OCI-LY1 (cell line): ENCODE data around the gene CHAF1A.

ENCODE experiments used
- H2AFZ ChIP-seq: fragments of 200-600 bp; sonication (generic), shearing (Covaris generic); 2 replicates; pipeline ENCODE4 v1.6.0; 2014; ENCODE audit warnings: antibody characterized with exemption, mild to moderate bottlenecking, low read length
- H3F3A ChIP-seq: fragments of 200-600 bp; sonication (generic), shearing (Covaris generic); 2 replicates; pipeline ENCODE4 v1.6.0; 2014; ENCODE audit warnings: mild to moderate bottlenecking, antibody characterized with exemption, low read length, moderate library complexity; ENCODE audit not compliant: insufficient read depth
- H3K27ac ChIP-seq: fragments of 200-600 bp; sonication (generic); 2 replicates; pipeline ENCODE4 v1.5.1; 2014; ENCODE audit warnings: low read length, mixed run types, mild to moderate bottlenecking, low read depth; ENCODE audit not compliant: poor library complexity, severe bottlenecking
- H3K27me3 ChIP-seq: fragments of 200-600 bp; sonication (generic); 2 replicates; pipeline ENCODE4 v1.6.0; 2014; ENCODE audit warnings: antibody characterized with exemption, mild to moderate bottlenecking, low read length, moderate library complexity; ENCODE audit not compliant: insufficient read depth
- H3K36me3 ChIP-seq: fragments of 200-600 bp; sonication (generic); 2 replicates; pipeline ENCODE4 v1.6.1; 2014; ENCODE audit warnings: mild to moderate bottlenecking, antibody characterized with exemption, low read length, moderate library complexity, mixed read lengths; ENCODE audit not compliant: insufficient read depth
- H3K4me1 ChIP-seq: fragments of 200-600 bp; sonication (generic); 2 replicates; pipeline ENCODE4 v1.5.1; 2014; ENCODE audit warnings: mild to moderate bottlenecking, low read length, moderate library complexity; ENCODE audit not compliant: insufficient read depth, severe bottlenecking
- H3K4me2 ChIP-seq: fragments of 200-600 bp; sonication (generic), shearing (Covaris generic); 2 replicates; pipeline ENCODE4 v1.6.1; 2014; ENCODE audit warnings: low read length
- H3K4me3 ChIP-seq: fragments of 200-600 bp; sonication (generic); 2 replicates; pipeline ENCODE4 v1.5.1; 2014; ENCODE audit warnings: low read length, low read depth, mild to moderate bottlenecking, mixed read lengths; ENCODE audit not compliant: poor library complexity, severe bottlenecking
- H3K79me2 ChIP-seq: fragments of 200-600 bp; shearing (Covaris generic); 2 replicates; pipeline ENCODE4 v1.6.1; 2016; ENCODE audit warnings: mixed run types, low read length, mixed read lengths; ENCODE audit not compliant: insufficient read depth
- H3K9ac ChIP-seq: fragments of 200-600 bp; sonication (generic), shearing (Covaris generic); 2 replicates; pipeline ENCODE4 v1.6.1; 2014; ENCODE audit warnings: mild to moderate bottlenecking, low read length, mixed read lengths
- H3K9me2 ChIP-seq: fragments of 200-600 bp; sonication (generic), shearing (Covaris generic); 2 replicates; pipeline ENCODE4 v1.6.1; 2014; ENCODE audit warnings: low read depth, mild to moderate bottlenecking, low read length, mixed read lengths
- H3K9me3 ChIP-seq: fragments of 200-600 bp; shearing (Covaris generic); 2 replicates; pipeline ENCODE4 v1.6.1; 2014; ENCODE audit warnings: low read length, mixed read lengths
- H4K20me1 ChIP-seq: fragments of 200-600 bp; sonication (generic), shearing (Covaris generic); 2 replicates; pipeline ENCODE4 v1.6.0; 2016; ENCODE audit warnings: mild to moderate bottlenecking, low read length; ENCODE audit not compliant: insufficient read depth
- EZH2 ChIP-seq: fragments of 200-600 bp; sonication (generic), shearing (Covaris generic); IDR thresholded peaks from 2 replicates; pipeline ENCODE4 v1.8.0; 2017; ENCODE audit warnings: borderline replicate concordance, mixed run types, mild to moderate bottlenecking, antibody characterized with exemption, low read length, moderate library complexity, mixed read lengths
- TF ChIP-seq, protein P1 (sequence below): fragments of 200-600 bp; sonication (generic), shearing (Covaris generic); IDR thresholded peaks from 2 replicates; pipeline ENCODE4 v1.5.1; 2017; ENCODE audit warnings: mild to moderate bottlenecking, antibody characterized with exemption, low read length, moderate library complexity, mixed read lengths

CHAF1A gene

DNA sequence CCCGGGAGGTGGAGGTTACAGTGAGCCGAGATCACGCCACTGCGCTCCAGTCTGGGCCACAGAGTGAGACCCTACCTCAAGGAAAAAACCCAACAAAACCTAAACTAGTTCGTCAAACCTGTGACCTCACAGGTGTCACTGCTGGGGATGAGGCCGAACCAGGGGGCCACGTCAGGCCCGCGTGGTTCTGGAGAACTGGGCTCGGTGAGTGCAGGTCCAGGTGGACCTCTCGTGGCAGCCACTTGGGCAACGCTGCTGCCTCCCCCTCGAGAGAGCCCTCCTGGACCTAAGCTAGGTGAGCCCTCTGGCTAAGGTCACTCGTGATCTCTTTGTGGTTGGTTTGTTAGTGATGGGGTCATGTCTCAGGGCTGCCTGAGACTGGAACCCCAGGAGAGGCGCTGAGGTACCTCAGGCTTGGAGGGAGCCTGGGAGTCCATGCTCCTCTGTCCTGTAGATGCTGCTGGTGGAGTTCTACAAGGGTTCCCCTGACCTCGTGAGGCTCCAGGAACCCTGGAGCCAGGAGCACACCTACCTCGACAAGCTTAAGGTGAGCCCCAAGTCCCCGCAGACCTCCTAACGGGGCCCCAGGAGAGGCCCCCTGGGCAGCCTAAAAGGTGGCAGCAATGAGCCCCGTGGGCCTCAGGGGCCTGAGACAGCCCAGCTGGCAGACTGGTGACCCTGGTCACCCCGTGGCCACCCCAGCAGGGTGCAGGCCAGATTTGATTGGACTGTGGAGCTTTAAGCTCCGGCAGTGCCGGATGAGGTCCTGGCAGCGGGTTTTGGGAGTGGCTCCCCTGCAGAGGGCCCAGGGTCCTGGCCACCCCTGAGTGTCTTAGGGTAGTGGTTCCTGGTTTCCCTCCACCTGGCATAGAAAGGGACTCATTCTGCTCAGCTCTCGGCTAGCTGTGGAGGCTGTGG lies 43.5 kb upstream of the CHAF1A start:
- Histone ChIP-seq H3F3A (no peaks in the 10 kb centered on the region), H3K4me2 (no peak overlapping the region), H2AFZ (no peak overlapping the region), H4K20me1 (no peaks in the 10 kb centered on the region), H3K27ac (no peak overlapping the region), H3K4me1 (no peaks in the 10 kb centered on the region), H3K27me3 (no peaks in the 10 kb centered on the region), H3K9me3 (no peaks in the 10 kb centered on the region), H3K36me3 (peaks cover 47% of the 10 kb centered on the region), H3K9ac (no peak overlapping the region), H3K79me2 (no peaks in the 10 kb centered on the region), H3K4me3 (no peak overlapping the region), H3K9me2 (no peaks in the 10 kb centered on the region)
- TF ChIP-seq, protein P1, sequence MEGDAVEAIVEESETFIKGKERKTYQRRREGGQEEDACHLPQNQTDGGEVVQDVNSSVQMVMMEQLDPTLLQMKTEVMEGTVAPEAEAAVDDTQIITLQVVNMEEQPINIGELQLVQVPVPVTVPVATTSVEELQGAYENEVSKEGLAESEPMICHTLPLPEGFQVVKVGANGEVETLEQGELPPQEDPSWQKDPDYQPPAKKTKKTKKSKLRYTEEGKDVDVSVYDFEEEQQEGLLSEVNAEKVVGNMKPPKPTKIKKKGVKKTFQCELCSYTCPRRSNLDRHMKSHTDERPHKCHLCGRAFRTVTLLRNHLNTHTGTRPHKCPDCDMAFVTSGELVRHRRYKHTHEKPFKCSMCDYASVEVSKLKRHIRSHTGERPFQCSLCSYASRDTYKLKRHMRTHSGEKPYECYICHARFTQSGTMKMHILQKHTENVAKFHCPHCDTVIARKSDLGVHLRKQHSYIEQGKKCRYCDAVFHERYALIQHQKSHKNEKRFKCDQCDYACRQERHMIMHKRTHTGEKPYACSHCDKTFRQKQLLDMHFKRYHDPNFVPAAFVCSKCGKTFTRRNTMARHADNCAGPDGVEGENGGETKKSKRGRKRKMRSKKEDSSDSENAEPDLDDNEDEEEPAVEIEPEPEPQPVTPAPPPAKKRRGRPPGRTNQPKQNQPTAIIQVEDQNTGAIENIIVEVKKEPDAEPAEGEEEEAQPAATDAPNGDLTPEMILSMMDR, result no peak
- TF ChIP-seq EZH2, result no peak

GRCh38 chr19:4359627-4360000 lies 42.8 kb upstream of the CHAF1A start:
- no peaks in the 10 kb centered on the region for H3K79me2 ChIP-seq
- H3F3A ChIP-seq, result no peaks in the 10 kb centered on the region
- peaks cover 48% of the 10 kb centered on the region for H3K36me3 ChIP-seq
- no peak overlapping the region for H3K4me2 ChIP-seq
- H3K9me3 ChIP-seq, result no peaks in the 10 kb centered on the region
- H3K27me3 ChIP-seq, result no peaks in the 10 kb centered on the region
- no peak overlapping the region for H3K4me3 ChIP-seq
- H2AFZ ChIP-seq, result no peak overlapping the region
- no peaks in the 10 kb centered on the region for H3K4me1 ChIP-seq
- no peak overlapping the region for H3K27ac ChIP-seq
- H3K9ac ChIP-seq, result no peak overlapping the region
- no peak for TF ChIP-seq EZH2
- H3K9me2 ChIP-seq, result no peaks in the 10 kb centered on the region
- H4K20me1 ChIP-seq, result no peaks in the 10 kb centered on the region

DNA sequence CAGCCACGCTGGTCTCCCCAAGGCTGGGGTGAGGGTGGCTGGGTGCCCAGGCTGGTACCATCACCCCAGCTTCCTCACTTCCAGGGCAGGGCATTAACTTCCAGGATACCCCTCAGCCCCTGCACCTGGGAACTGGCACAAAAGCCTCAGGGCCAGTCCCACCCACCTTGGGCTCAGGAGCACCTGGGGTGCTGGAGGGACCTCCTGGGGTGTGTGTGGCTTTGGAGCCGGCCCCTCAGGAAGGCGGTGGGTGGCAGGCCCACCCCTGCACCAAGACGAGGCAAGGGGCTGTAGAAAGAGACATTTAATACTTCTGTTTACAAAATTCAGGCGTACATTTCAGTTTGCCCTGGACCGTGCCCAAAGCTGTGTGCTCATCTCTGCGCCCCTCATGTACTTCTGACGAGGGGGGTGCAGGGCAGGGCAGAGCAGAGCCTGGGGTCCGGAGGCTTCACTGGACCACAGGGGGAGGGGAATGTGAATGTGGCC lies 42.3 kb upstream of the CHAF1A start:
- Histone ChIP-seq H3K27ac (no peak overlapping the region), H3K9ac (no peak overlapping the region), H3K27me3 (no peaks in the 10 kb centered on the region), H3K36me3 (peaks cover 51% of the 10 kb centered on the region), H3K9me3 (no peaks in the 10 kb centered on the region), H3K4me1 (no peaks in the 10 kb centered on the region), H3F3A (no peaks in the 10 kb centered on the region), H3K4me2 (no peak overlapping the region), H3K4me3 (no peak overlapping the region), H3K9me2 (no peaks in the 10 kb centered on the region), H2AFZ (no peak overlapping the region), H3K79me2 (no peaks in the 10 kb centered on the region), H4K20me1 (no peaks in the 10 kb centered on the region)
- TF ChIP-seq, protein P1, result no peak
- TF ChIP-seq EZH2, result no peak
